ENCODE results near the gene SEPTIN7.

- TF ChIP-seq CTCF (conservative IDR thresholded peaks at IDR 0.05) = no peak
- no peak for TF ChIP-seq ZFX (IDR thresholded peaks at IDR 0.05)
These were observed 18.5 kb downstream of the SEPTIN7 start for GRCh38 chr7:35819310-35819709.
